Renal pelvis (tissue), 4 donors: ENCODE measurements around the gene PCLO. TPM values are rescaled to one million over a fixed set of nuclear protein-coding genes. Genes with fewer than 3 reads are reported as not detected.
"Not testable (repeated sequence)": the region's sequence is repeated elsewhere in the genome, so short reads cannot be mapped to it uniquely, and the experiment has no call there.

ENCODE experiments used
- DNase-seq: peaks from one replicate; pipeline ENCODE4 v3.0.0-alpha.2; 2013
- polyA plus RNA-seq, 3 donors: library from polyadenylated mRNA; unstranded; fragments of 120-200 nt; gene quantifications; one replicate each; pipeline ENCODE4 v1.2.1, GENCODE V29; 2013; ENCODE audit not compliant: insufficient read length in 3 of 3

PCLO gene
- polyA plus RNA-seq, 3 donors = 9.7 to 11.0 (median 9.9) TPM

- no peak for DNase-seq
Observed at GRCh38 chr7:83148776-83149175, 13.9 kb downstream of the PCLO start.

GRCh38 chr7:83143107-83143506 lies 19.6 kb downstream of the PCLO start:
- no peak for DNase-seq

GRCh38 chr7:83142365-83142764 lies 20.3 kb downstream of the PCLO start:
- DNase-seq = no peak

- no peak for DNase-seq
Observed at GRCh38 chr7:83141927-83142326, 20.8 kb downstream of the PCLO start.

- DNase-seq = no peak
Observed at GRCh38 chr7:83130623-83131545, 31.8 kb downstream of the PCLO start.

GRCh38 chr7:83130191-83130590 lies 32.5 kb downstream of the PCLO start:
- DNase-seq = no peak

GRCh38 chr7:83119494-83119893 lies 43.2 kb downstream of the PCLO start:
- DNase-seq = no peak

- no peak for DNase-seq
Observed at GRCh38 chr7:83119026-83119382, 43.7 kb downstream of the PCLO start.

GRCh38 chr7:83118347-83119025 lies 44.2 kb downstream of the PCLO start:
- DNase-seq = no peak

- no peak for DNase-seq
Observed at GRCh38 chr7:83117466-83117865, 45.2 kb downstream of the PCLO start.

GRCh38 chr7:83111391-83111790 lies 51.3 kb downstream of the PCLO start:
- no peak for DNase-seq

- no peak for DNase-seq
Observed at GRCh38 chr7:83109352-83109751, 53.3 kb downstream of the PCLO start.

GRCh38 chr7:83105948-83106347 lies 56.7 kb downstream of the PCLO start:
- DNase-seq = no peak

- no peak for DNase-seq
Observed at GRCh38 chr7:83105063-83105462, 57.6 kb downstream of the PCLO start.

GRCh38 chr7:83101530-83101929 lies 61.2 kb downstream of the PCLO start:
- DNase-seq = no peak

GRCh38 chr7:83096065-83096580 lies 66.6 kb downstream of the PCLO start:
- DNase-seq = no peak

- DNase-seq = no peak
Observed at GRCh38 chr7:83085299-83085698, 77.4 kb downstream of the PCLO start.

GRCh38 chr7:83079879-83080278 lies 82.8 kb downstream of the PCLO start:
- not testable (repeated sequence) for DNase-seq

- no peak for DNase-seq
Observed at GRCh38 chr7:83077328-83077727, 85.4 kb downstream of the PCLO start.

GRCh38 chr7:83072576-83073517 lies 89.8 kb downstream of the PCLO start:
- no peak for DNase-seq

- no peak for DNase-seq
Observed at GRCh38 chr7:83065714-83066113, 97.0 kb downstream of the PCLO start.

GRCh38 chr7:83060218-83060617 lies 102.5 kb downstream of the PCLO start:
- DNase-seq = no peak
